ENCODE data around the gene ABCB11.

ABCB11 gene

GRCh38 chr2:169041594-169041993 is 10.5 kb upstream of the ABCB11 start:
- DNase-seq: no peak

- DNase-seq: no peak
These were observed 8.6 kb upstream of the ABCB11 start for GRCh38 chr2:169039702-169040101.

GRCh38 chr2:169038338-169038757 is 7.2 kb upstream of the ABCB11 start:
- DNase-seq: peak; percentile 72

GRCh38 chr2:169036736-169037440 is 5.8 kb upstream of the ABCB11 start:
- DNase-seq: no peak

GRCh38 chr2:169035887-169036286 is 4.8 kb upstream of the ABCB11 start:
- DNase-seq: no peak

GRCh38 chr2:169034984-169035544 is 3.9 kb upstream of the ABCB11 start:
- DNase-seq: no peak

GRCh38 chr2:169034256-169034655 is 3.1 kb upstream of the ABCB11 start:
- peak; percentile 9 for DNase-seq

GRCh38 chr2:169029341-169029740 is 1.8 kb downstream of the ABCB11 start:
- no peak for DNase-seq

GRCh38 chr2:169027234-169027633 is 3.9 kb downstream of the ABCB11 start:
- no peak for DNase-seq

- no peak for DNase-seq
These were observed 5.1 kb downstream of the ABCB11 start for GRCh38 chr2:169026056-169026455.

GRCh38 chr2:169023161-169023560 is 8.0 kb downstream of the ABCB11 start:
- no peak for DNase-seq

GRCh38 chr2:169018390-169018789 is 12.7 kb downstream of the ABCB11 start:
- no peak for DNase-seq

- no peak for DNase-seq
These were observed 15.2 kb downstream of the ABCB11 start for GRCh38 chr2:169015943-169016342.

- no peak for DNase-seq
These were observed 16.3 kb downstream of the ABCB11 start for GRCh38 chr2:169014780-169015179.

GRCh38 chr2:169013628-169014026 is 17.5 kb downstream of the ABCB11 start:
- no peak for DNase-seq

GRCh38 chr2:169012812-169013627 is 18.1 kb downstream of the ABCB11 start:
- DNase-seq: no peak

GRCh38 chr2:169012191-169012792 is 18.8 kb downstream of the ABCB11 start:
- peak; percentile 75 for DNase-seq

- DNase-seq: no peak
These were observed 19.4 kb downstream of the ABCB11 start for GRCh38 chr2:169011698-169012097.

GRCh38 chr2:169010633-169011460 is 20.3 kb downstream of the ABCB11 start:
- no peak for DNase-seq

- no peak for DNase-seq
These were observed 21.1 kb downstream of the ABCB11 start for GRCh38 chr2:169009865-169010579.

GRCh38 chr2:169007941-169008340 is 23.2 kb downstream of the ABCB11 start:
- no peak for DNase-seq

GRCh38 chr2:169007356-169007755 is 23.8 kb downstream of the ABCB11 start:
- no peak for DNase-seq
